Measurements from ENCODE around the gene PEAR1. TPM values are rescaled to one million over a fixed set of nuclear protein-coding genes. Genes with fewer than 3 reads are reported as not detected.

PEAR1 gene
- total and polyA plus RNA-seq, 2 of the 8 experiments (the other 6 are each of a cell fraction or from before 2014, with no cell fraction given) = 0.63 to 0.71 TPM

DNA sequence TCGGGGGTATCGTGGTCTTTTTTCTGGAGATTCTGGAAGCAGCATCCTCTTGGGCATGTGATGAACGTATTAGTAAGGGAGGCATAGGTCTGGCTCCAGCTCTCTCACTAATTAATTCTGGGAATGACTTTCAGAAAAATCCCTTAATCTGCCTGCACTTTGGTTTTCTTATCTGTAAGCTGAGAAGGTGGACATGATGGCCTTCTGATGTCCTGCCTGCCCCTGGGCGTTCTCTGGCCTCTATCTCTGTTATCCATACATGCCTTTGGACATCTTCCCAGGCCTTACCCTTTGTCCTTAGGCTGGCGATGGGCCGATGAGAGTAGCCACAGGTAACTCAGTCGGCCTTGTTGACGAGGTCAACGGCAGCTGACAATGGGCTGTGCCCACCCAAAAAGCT, 24.1 kb upstream of the PEAR1 start (continued):
- TF ChIP-seq CHD7 (IDR thresholded peaks at IDR 0.05; ENCODE audit: insufficient replicate concordance, low read length) = no peak
- no peak for TF ChIP-seq POLR2AphosphoS5 (IDR thresholded peaks at IDR 0.05; ENCODE audit: low read depth, low read length)
- no peak for TF ChIP-seq KDM1A (IDR thresholded peaks at IDR 0.05; ENCODE audit: borderline replicate concordance, low read length)
- TF ChIP-seq, protein P1, sequence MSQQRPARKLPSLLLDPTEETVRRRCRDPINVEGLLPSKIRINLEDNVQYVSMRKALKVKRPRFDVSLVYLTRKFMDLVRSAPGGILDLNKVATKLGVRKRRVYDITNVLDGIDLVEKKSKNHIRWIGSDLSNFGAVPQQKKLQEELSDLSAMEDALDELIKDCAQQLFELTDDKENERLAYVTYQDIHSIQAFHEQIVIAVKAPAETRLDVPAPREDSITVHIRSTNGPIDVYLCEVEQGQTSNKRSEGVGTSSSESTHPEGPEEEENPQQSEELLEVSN (IDR thresholded peaks at IDR 0.05) = no peak
- no peak for TF ChIP-seq CTCF (IDR thresholded peaks at IDR 0.05; ENCODE audit: control extremely low read depth in 1 of 3, insufficient read depth in 1 of 3, low read depth in 1 of 3, low read length in 3 of 3)
